Neural cell (in vitro differentiated cells): Measurements from ENCODE around the gene MAPK8. TPM values are rescaled to one million over a fixed set of nuclear protein-coding genes. Genes with fewer than 3 reads are reported as not detected.

Experiments
- H2AFZ ChIP-seq: fragments of 200-600, 300-800 bp; sonication (generic), shearing (Covaris generic); 2 replicates; pipeline ENCODE4 v1.6.0; 2014; ENCODE audit warnings: low read depth, mild to moderate bottlenecking, antibody characterized with exemption, low read length, moderate library complexity
- H3F3A ChIP-seq: fragments of 200-600 bp; shearing (Covaris generic); 2 replicates; pipeline ENCODE4 v1.6.1; 2016; ENCODE audit warnings: mild to moderate bottlenecking, moderate library complexity, mixed read lengths, antibody characterized with exemption, low read length; ENCODE audit not compliant: insufficient read depth, poor library complexity, severe bottlenecking
- H3K27ac ChIP-seq: fragments of 200-600, 300-800 bp; sonication (generic), shearing (Covaris generic); 2 replicates; pipeline ENCODE4 v1.5.1; 2014; ENCODE audit warnings: mild to moderate bottlenecking, low read length, moderate library complexity
- H3K27me3 ChIP-seq: fragments of 300-800, 200-600 bp; sonication (generic), shearing (Covaris generic); 2 replicates; pipeline ENCODE4 v1.6.0; 2014; ENCODE audit warnings: mild to moderate bottlenecking, low read depth, low read length, moderate library complexity; ENCODE audit not compliant: insufficient read depth
- H3K36me3 ChIP-seq: fragments of 300-800, 200-600 bp; sonication (generic), shearing (Covaris generic); 2 replicates; pipeline ENCODE4 v1.5.1; 2014; ENCODE audit warnings: mild to moderate bottlenecking, antibody characterized with exemption, low read length, moderate library complexity; ENCODE audit not compliant: insufficient read depth
- H3K4me2 ChIP-seq: fragments of 300-800, 200-600 bp; sonication (generic), shearing (Covaris generic); 2 replicates; pipeline ENCODE4 v1.6.0; 2014; ENCODE audit warnings: mild to moderate bottlenecking, low read length
- H3K4me3 ChIP-seq: fragments of 300-800, 200-600 bp; sonication (generic), shearing (Covaris generic); 2 replicates; pipeline ENCODE4 v1.5.1; 2014; ENCODE audit warnings: mild to moderate bottlenecking, low read length, moderate library complexity
- H3K79me2 ChIP-seq: fragments of 200-600 bp; shearing (Covaris generic); replicated peaks from 2 replicates; pipeline ENCODE4 v1.6.0; 2014; ENCODE audit warnings: mild to moderate bottlenecking, low read length, moderate library complexity; ENCODE audit not compliant: insufficient read depth
- H3K9ac ChIP-seq: fragments of 300-800, 200-600 bp; sonication (generic), shearing (Covaris generic); 2 replicates; pipeline ENCODE4 v1.6.1; 2016; ENCODE audit warnings: mild to moderate bottlenecking, low read length, mixed read lengths
- H3K9me2 ChIP-seq: fragments of 200-600 bp; shearing (Covaris generic); 2 replicates; pipeline ENCODE4 v1.6.1; 2016; ENCODE audit warnings: mild to moderate bottlenecking, low read length, mixed read lengths; ENCODE audit not compliant: insufficient read depth
- H3K9me3 ChIP-seq: fragments of 200-600, 300-800 bp; sonication (generic), shearing (Covaris generic); 2 replicates; pipeline ENCODE4 v1.6.1; 2016; ENCODE audit warnings: mild to moderate bottlenecking, mixed run types, low read length, moderate library complexity, mixed read lengths
- H4K20me1 ChIP-seq: fragments of 200-600 bp; shearing (Covaris generic); 2 replicates; pipeline ENCODE4 v1.6.1; 2016; ENCODE audit warnings: mild to moderate bottlenecking, mixed run types; ENCODE audit not compliant: insufficient read depth
- CTCF ChIP-seq: fragments of 450-650 bp; IDR thresholded peaks from 2 replicates; pipeline ENCODE4 v1.5.1; 2014; ENCODE audit warnings: antibody characterized with exemption, mild to moderate bottlenecking, moderate library complexity; ENCODE audit not compliant: poor library complexity, severe bottlenecking
- EP300 ChIP-seq: fragments of 450-650 bp; conservative IDR thresholded peaks from 2 replicates; pipeline ENCODE4 v1.6.1; 2014; ENCODE audit warnings: antibody characterized with exemption, mild to moderate bottlenecking, moderate library complexity; ENCODE audit not compliant: poor library complexity, severe bottlenecking
- EZH2 ChIP-seq: fragments of 200-600, 300-800 bp; shearing (Covaris generic), sonication (generic); IDR thresholded peaks from 2 replicates; pipeline ENCODE4 v1.6.1; 2014; ENCODE audit warnings: antibody characterized with exemption, low read length, borderline replicate concordance, mild to moderate bottlenecking; ENCODE audit not compliant: insufficient read depth, poor library complexity, severe bottlenecking
- MXI1 ChIP-seq: fragments of 450-650 bp; conservative IDR thresholded peaks from 2 replicates; pipeline ENCODE4 v1.6.1; 2014; ENCODE audit warnings: antibody characterized with exemption, mild to moderate bottlenecking; ENCODE audit not compliant: poor library complexity, severe bottlenecking
- POLR2AphosphoS5 ChIP-seq: IDR thresholded peaks from 2 replicates; pipeline ENCODE4 v1.6.1; 2012
- RAD21 ChIP-seq: fragments of 450-650 bp; conservative IDR thresholded peaks from 2 replicates; pipeline ENCODE4 v1.6.1; 2014; ENCODE audit warnings: antibody characterized with exemption, mild to moderate bottlenecking, moderate library complexity
- REST ChIP-seq: IDR thresholded peaks from 2 replicates; pipeline ENCODE4 v1.6.1; 2012; ENCODE audit warnings: borderline replicate concordance
- SMC3 ChIP-seq: fragments of 450-650 bp; conservative IDR thresholded peaks from 2 replicates; pipeline ENCODE4 v1.6.1; 2014; ENCODE audit warnings: antibody characterized with exemption, mild to moderate bottlenecking, moderate library complexity; ENCODE audit not compliant: poor library complexity
- TAF1 ChIP-seq: IDR thresholded peaks from 2 replicates; pipeline ENCODE4 v1.6.1; 2012; ENCODE audit warnings: low read depth
- polyA plus RNA-seq: library from polyadenylated mRNA; depleted of rRNA; stranded (reverse); fragments of >200 nt; gene quantifications from 2 replicates; pipeline ENCODE4 v1.2.3, GENCODE V29; 2014

Gene MAPK8
- polyA plus RNA-seq, 1 donor from 2014 or later = 187 TPM

- Histone ChIP-seq H3K9me3 (no peaks in the 10 kb centered on the region), H3K27me3 (no peaks in the 10 kb centered on the region), H3K27ac (no peak overlapping the region), H3F3A (no peaks in the 10 kb centered on the region), H3K4me3 (no peak overlapping the region), H3K79me2 (no peaks in the 10 kb centered on the region), H3K9ac (no peak overlapping the region), H3K9me2 (no peaks in the 10 kb centered on the region), H2AFZ (no peak overlapping the region), H3K36me3 (no peaks in the 10 kb centered on the region), H3K4me2 (no peak overlapping the region), H4K20me1 (no peaks in the 10 kb centered on the region)
- TF ChIP-seq EZH2 = no peak
Observed at GRCh38 chr10:48442090-48442808, 135.8 kb downstream of the MAPK8 start.

GRCh38 chr10:48442809-48443177 is 136.3 kb downstream of the MAPK8 start:
- H3K36me3 ChIP-seq = no peaks in the 10 kb centered on the region
- no peak for TF ChIP-seq EZH2
- TF ChIP-seq MXI1 = no peak
- no peak for TF ChIP-seq POLR2AphosphoS5
- no peak for TF ChIP-seq TAF1
- no peak for TF ChIP-seq SMC3
- no peak for TF ChIP-seq RAD21
- no peak for TF ChIP-seq EP300
- TF ChIP-seq REST = no peak
- no peak for TF ChIP-seq CTCF
- no peaks in the 10 kb centered on the region for H4K20me1 ChIP-seq
- H3K9me3 ChIP-seq = no peaks in the 10 kb centered on the region
- no peaks in the 10 kb centered on the region for H3K79me2 ChIP-seq
- H3F3A ChIP-seq = no peaks in the 10 kb centered on the region
- no peaks in the 10 kb centered on the region for H3K9me2 ChIP-seq
- H3K4me3 ChIP-seq = no peak overlapping the region
- H3K9ac ChIP-seq = no peak overlapping the region
- H3K27me3 ChIP-seq = no peaks in the 10 kb centered on the region
- no peak overlapping the region for H2AFZ ChIP-seq
- no peak overlapping the region for H3K27ac ChIP-seq
- no peak overlapping the region for H3K4me2 ChIP-seq
